ENCODE measurements around the gene GOSR1.
"Not testable (repeated sequence)": the region's sequence is repeated elsewhere in the genome, so short reads cannot be mapped to it uniquely, and the experiment has no call there.

Gene GOSR1

GRCh38 chr17:30477083-30477773 is at the start of gene GOSR1:
Gene GOSR1, plus strand, starts transcription at chr17:30477408. Its CDS starts 26 bp downstream, at chr17:30477434.
- H3K9me3 ChIP-seq (ENCODE audit: control insufficient read depth, insufficient read depth, low read length), result no peaks in the 10 kb centered on the region
- H3K4me3 ChIP-seq (ENCODE audit: low read length), result peak within 1 kb of the TSS; percentile 67
- no CpG with 5 or more reads among the region's 37 CpGs for WGBS (ENCODE audit: insufficient coverage, insufficient read length)
- no peaks in the 10 kb centered on the region for H3K27me3 ChIP-seq (ENCODE audit: control insufficient read depth, insufficient read depth, low read length)
- no peak within 1 kb of the TSS for H3K27ac ChIP-seq (ENCODE audit: low read length)
- no peaks in the 10 kb centered on the region; the same call in 1 of the 2 replicates for H3K36me3 ChIP-seq (ENCODE audit: control insufficient read depth, insufficient read depth, low read length)
- peak; percentile 94 for DNase-seq (ENCODE audit: low read depth, low spot score)
- no peaks in the 10 kb centered on the region for H3K4me1 ChIP-seq (ENCODE audit: control insufficient read depth, insufficient read depth, low read length)

GRCh38 chr17:30427611-30428010 is 49.6 kb upstream of the GOSR1 start:
- Histone ChIP-seq H3K4me3 (ENCODE audit: low read length) (no peak overlapping the region), H3K27me3 (ENCODE audit: control insufficient read depth, insufficient read depth, low read length) (no peaks in the 10 kb centered on the region), H3K4me1 (ENCODE audit: control insufficient read depth, insufficient read depth, low read length) (peaks cover 2% of the 10 kb centered on the region; the same call in 1 of the 2 replicates), H3K9me3 (ENCODE audit: control insufficient read depth, insufficient read depth, low read length) (no peaks in the 10 kb centered on the region), H3K27ac (ENCODE audit: low read length) (no peak overlapping the region), H3K36me3 (ENCODE audit: control insufficient read depth, insufficient read depth, low read length) (no peaks in the 10 kb centered on the region)
- no CpG with 5 or more reads among the region's 1 CpG for WGBS (ENCODE audit: insufficient coverage, insufficient read length)
- DNase-seq (ENCODE audit: low read depth, low spot score), result no peak

GRCh38 chr17:30429155-30429554 is 48.1 kb upstream of the GOSR1 start:
- Histone ChIP-seq H3K36me3 (ENCODE audit: control insufficient read depth, insufficient read depth, low read length) (no peaks in the 10 kb centered on the region), H3K27ac (ENCODE audit: low read length) (no peak overlapping the region), H3K4me3 (ENCODE audit: low read length) (no peak overlapping the region), H3K27me3 (ENCODE audit: control insufficient read depth, insufficient read depth, low read length) (no peaks in the 10 kb centered on the region), H3K9me3 (ENCODE audit: control insufficient read depth, insufficient read depth, low read length) (no peaks in the 10 kb centered on the region), H3K4me1 (ENCODE audit: control insufficient read depth, insufficient read depth, low read length) (peaks cover 2% of the 10 kb centered on the region; the same call in 1 of the 2 replicates)
- DNase-seq (ENCODE audit: low read depth, low spot score), result no peak
- WGBS (ENCODE audit: insufficient coverage, insufficient read length), result no CpG with 5 or more reads among the region's 1 CpG

- Histone ChIP-seq H3K36me3 (ENCODE audit: control insufficient read depth, insufficient read depth, low read length) (no peaks in the 10 kb centered on the region), H3K4me3 (ENCODE audit: low read length) (no peak overlapping the region), H3K9me3 (ENCODE audit: control insufficient read depth, insufficient read depth, low read length) (no peaks in the 10 kb centered on the region), H3K27ac (ENCODE audit: low read length) (no peak overlapping the region), H3K27me3 (ENCODE audit: control insufficient read depth, insufficient read depth, low read length) (no peaks in the 10 kb centered on the region), H3K4me1 (ENCODE audit: control insufficient read depth, insufficient read depth, low read length) (no peaks in the 10 kb centered on the region)
- WGBS (ENCODE audit: insufficient coverage, insufficient read length), result no CpG with 5 or more reads among the region's 1 CpG
- DNase-seq (ENCODE audit: low read depth, low spot score), result no peak
Observed at GRCh38 chr17:30433514-30433913, 43.7 kb upstream of the GOSR1 start.

DNA sequence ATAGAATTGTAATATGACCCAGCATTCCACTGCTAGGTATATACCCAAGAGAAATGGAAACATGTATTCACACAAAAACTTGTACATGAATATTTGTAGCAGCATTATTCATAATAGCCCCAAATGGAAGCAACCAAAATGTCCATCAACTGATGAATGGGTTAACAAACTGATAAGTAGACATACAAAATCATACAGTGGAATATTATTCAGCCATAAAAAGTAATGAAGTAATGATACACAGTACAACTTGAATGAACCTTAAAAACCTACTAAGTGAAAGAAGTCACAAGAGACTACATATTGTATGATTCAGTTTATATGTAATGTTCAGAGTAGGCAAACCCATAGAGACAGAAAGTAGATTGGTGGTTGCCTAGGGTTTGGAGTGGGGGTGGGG is 40.5 kb upstream of the GOSR1 start:
- Histone ChIP-seq H3K4me3 (ENCODE audit: low read length) (no peak overlapping the region), H3K27ac (ENCODE audit: low read length) (no peak overlapping the region), H3K27me3 (ENCODE audit: control insufficient read depth, insufficient read depth, low read length) (no peaks in the 10 kb centered on the region), H3K9me3 (ENCODE audit: control insufficient read depth, insufficient read depth, low read length) (no peaks in the 10 kb centered on the region), H3K36me3 (ENCODE audit: control insufficient read depth, insufficient read depth, low read length) (no peaks in the 10 kb centered on the region), H3K4me1 (ENCODE audit: control insufficient read depth, insufficient read depth, low read length) (no peaks in the 10 kb centered on the region)
- no peak for DNase-seq (ENCODE audit: low read depth, low spot score)

GRCh38 chr17:30443721-30444120 is 33.5 kb upstream of the GOSR1 start:
- H3K4me1 ChIP-seq (ENCODE audit: control insufficient read depth, insufficient read depth, low read length), result no peaks in the 10 kb centered on the region
- H3K27ac ChIP-seq (ENCODE audit: low read length), result no peak overlapping the region
- no peaks in the 10 kb centered on the region for H3K36me3 ChIP-seq (ENCODE audit: control insufficient read depth, insufficient read depth, low read length)
- no peaks in the 10 kb centered on the region for H3K9me3 ChIP-seq (ENCODE audit: control insufficient read depth, insufficient read depth, low read length)
- H3K4me3 ChIP-seq (ENCODE audit: low read length), result no peak overlapping the region
- no peaks in the 10 kb centered on the region for H3K27me3 ChIP-seq (ENCODE audit: control insufficient read depth, insufficient read depth, low read length)
- DNase-seq (ENCODE audit: low read depth, low spot score), result no peak
- no CpG with 5 or more reads among the region's 6 CpGs for WGBS (ENCODE audit: insufficient coverage, insufficient read length)

DNA sequence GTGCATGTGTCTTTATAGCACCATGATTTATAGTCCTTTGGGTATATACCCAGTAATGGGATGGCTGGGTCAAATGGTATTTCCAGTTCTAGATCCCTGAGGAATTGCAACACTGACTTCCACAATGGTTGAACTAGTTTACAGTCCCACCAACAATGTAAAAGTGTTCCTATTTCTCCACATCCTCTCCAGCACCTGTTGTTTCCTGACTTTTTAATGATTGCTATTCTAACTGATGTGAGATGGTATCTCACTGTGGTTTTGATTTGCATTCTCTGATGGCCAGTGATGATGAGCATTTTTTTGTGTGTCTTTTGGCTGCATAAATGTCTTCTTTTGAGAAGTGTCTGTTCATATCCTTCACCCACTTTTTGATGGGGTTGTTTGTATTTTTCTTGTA is 30.6 kb upstream of the GOSR1 start:
- not testable (repeated sequence) for H3K36me3 ChIP-seq (ENCODE audit: control insufficient read depth, insufficient read depth, low read length); H3K27ac ChIP-seq (ENCODE audit: low read length); H3K9me3 ChIP-seq (ENCODE audit: control insufficient read depth, insufficient read depth, low read length); H3K4me1 ChIP-seq (ENCODE audit: control insufficient read depth, insufficient read depth, low read length); H3K27me3 ChIP-seq (ENCODE audit: control insufficient read depth, insufficient read depth, low read length); DNase-seq (ENCODE audit: low read depth, low spot score); H3K4me3 ChIP-seq (ENCODE audit: low read length)

DNA sequence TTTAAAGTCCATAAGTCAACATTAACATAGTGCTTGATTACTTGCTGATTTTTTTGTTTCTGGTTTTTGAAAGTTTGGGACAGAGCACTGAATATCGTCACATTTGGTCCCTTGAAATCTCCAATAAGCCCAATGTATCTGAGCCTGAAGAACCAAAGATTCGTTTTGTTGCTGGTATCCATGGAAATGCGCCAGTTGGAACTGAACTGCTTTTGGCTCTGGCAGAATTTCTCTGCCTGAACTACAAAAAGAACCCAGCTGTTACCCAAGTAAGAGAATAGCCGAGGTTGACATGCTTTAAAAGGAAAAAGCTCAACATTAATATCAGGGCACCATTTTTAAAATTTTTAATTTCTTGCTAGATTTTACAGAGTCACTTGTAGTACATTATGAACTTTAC is 27.7 kb upstream of the GOSR1 start:
- H3K4me3 ChIP-seq (ENCODE audit: low read length), result no peak overlapping the region
- H3K9me3 ChIP-seq (ENCODE audit: control insufficient read depth, insufficient read depth, low read length), result no peaks in the 10 kb centered on the region
- H3K27ac ChIP-seq (ENCODE audit: low read length), result no peak overlapping the region
- no peak for DNase-seq (ENCODE audit: low read depth, low spot score)
- H3K27me3 ChIP-seq (ENCODE audit: control insufficient read depth, insufficient read depth, low read length), result no peaks in the 10 kb centered on the region
- WGBS (ENCODE audit: insufficient coverage, insufficient read length), result no CpG with 5 or more reads among the region's 4 CpGs
- H3K4me1 ChIP-seq (ENCODE audit: control insufficient read depth, insufficient read depth, low read length), result no peaks in the 10 kb centered on the region
- H3K36me3 ChIP-seq (ENCODE audit: control insufficient read depth, insufficient read depth, low read length), result no peaks in the 10 kb centered on the region

GRCh38 chr17:30450125-30451027 is 26.8 kb upstream of the GOSR1 start:
- H3K4me1 ChIP-seq (ENCODE audit: control insufficient read depth, insufficient read depth, low read length), result no peaks in the 10 kb centered on the region
- H3K27me3 ChIP-seq (ENCODE audit: control insufficient read depth, insufficient read depth, low read length), result no peaks in the 10 kb centered on the region
- H3K27ac ChIP-seq (ENCODE audit: low read length), result no peak overlapping the region
- WGBS (ENCODE audit: insufficient coverage, insufficient read length), result no CpG with 5 or more reads among the region's 12 CpGs
- DNase-seq (ENCODE audit: low read depth, low spot score), result no peak
- H3K36me3 ChIP-seq (ENCODE audit: control insufficient read depth, insufficient read depth, low read length), result no peaks in the 10 kb centered on the region
- no peak overlapping the region for H3K4me3 ChIP-seq (ENCODE audit: low read length)
- no peaks in the 10 kb centered on the region for H3K9me3 ChIP-seq (ENCODE audit: control insufficient read depth, insufficient read depth, low read length)

GRCh38 chr17:30454635-30455034 is 22.6 kb upstream of the GOSR1 start:
- Histone ChIP-seq H3K4me1 (ENCODE audit: control insufficient read depth, insufficient read depth, low read length) (no peaks in the 10 kb centered on the region), H3K9me3 (ENCODE audit: control insufficient read depth, insufficient read depth, low read length) (no peaks in the 10 kb centered on the region), H3K4me3 (ENCODE audit: low read length) (no peak overlapping the region), H3K27ac (ENCODE audit: low read length) (no peak overlapping the region), H3K27me3 (ENCODE audit: control insufficient read depth, insufficient read depth, low read length) (no peaks in the 10 kb centered on the region), H3K36me3 (ENCODE audit: control insufficient read depth, insufficient read depth, low read length) (no peaks in the 10 kb centered on the region)
- no peak for DNase-seq (ENCODE audit: low read depth, low spot score)
- no CpG with 5 or more reads among the region's 4 CpGs for WGBS (ENCODE audit: insufficient coverage, insufficient read length)

Measured in iPS DF 6.9 (cell line).